Measurements from ENCODE around the gene GRHL1.

GRHL1 gene

GRCh38 chr2:10033251-10034006, 81.9 kb downstream of the GRHL1 start:
- TF ChIP-seq ZFX (IDR thresholded peaks at IDR 0.05; ENCODE audit: borderline replicate concordance): no peak
- TF ChIP-seq CTCF (IDR thresholded peaks at IDR 0.05): no peak
- no peak overlapping the region for H3K27ac ChIP-seq

GRCh38 chr2:10034333-10035052, 83.0 kb downstream of the GRHL1 start:
- H3K27ac ChIP-seq: no peak overlapping the region
- TF ChIP-seq CTCF (IDR thresholded peaks at IDR 0.05): no peak
- TF ChIP-seq ZFX (IDR thresholded peaks at IDR 0.05; ENCODE audit: borderline replicate concordance): no peak

- TF ChIP-seq ZFX (IDR thresholded peaks at IDR 0.05; ENCODE audit: borderline replicate concordance): no peak
- no peak for TF ChIP-seq CTCF (IDR thresholded peaks at IDR 0.05)
- H3K27ac ChIP-seq: no peak overlapping the region
Observed at GRCh38 chr2:10035053-10035422, 83.5 kb downstream of the GRHL1 start.

- no peak for TF ChIP-seq CTCF (IDR thresholded peaks at IDR 0.05)
- TF ChIP-seq ZFX (IDR thresholded peaks at IDR 0.05; ENCODE audit: borderline replicate concordance): no peak
- no peak overlapping the region for H3K27ac ChIP-seq
Observed at GRCh38 chr2:10035633-10036032, 84.1 kb downstream of the GRHL1 start.

GRCh38 chr2:10036095-10036884, 84.8 kb downstream of the GRHL1 start:
- no peak overlapping the region for H3K27ac ChIP-seq

GRCh38 chr2:10038123-10038522, 86.6 kb downstream of the GRHL1 start:
- no peak overlapping the region for H3K27ac ChIP-seq
- TF ChIP-seq ZFX (IDR thresholded peaks at IDR 0.05; ENCODE audit: borderline replicate concordance) (no peak), CTCF (IDR thresholded peaks at IDR 0.05) (no peak)

More at GRCh38 chr2:10036095-10036884, 84.8 kb downstream of the GRHL1 start:
- TF ChIP-seq CTCF (IDR thresholded peaks at IDR 0.05) (peak; percentile 46), ZFX (IDR thresholded peaks at IDR 0.05; ENCODE audit: borderline replicate concordance) (no peak)
